ENCODE results near the gene DPYD. TPM values are rescaled to one million over a fixed set of nuclear protein-coding genes. Genes with fewer than 3 reads are reported as not detected.

DPYD gene
- total RNA-seq, 2 donors from 2014 or later, result 40.3 to 50.3 TPM

DNA sequence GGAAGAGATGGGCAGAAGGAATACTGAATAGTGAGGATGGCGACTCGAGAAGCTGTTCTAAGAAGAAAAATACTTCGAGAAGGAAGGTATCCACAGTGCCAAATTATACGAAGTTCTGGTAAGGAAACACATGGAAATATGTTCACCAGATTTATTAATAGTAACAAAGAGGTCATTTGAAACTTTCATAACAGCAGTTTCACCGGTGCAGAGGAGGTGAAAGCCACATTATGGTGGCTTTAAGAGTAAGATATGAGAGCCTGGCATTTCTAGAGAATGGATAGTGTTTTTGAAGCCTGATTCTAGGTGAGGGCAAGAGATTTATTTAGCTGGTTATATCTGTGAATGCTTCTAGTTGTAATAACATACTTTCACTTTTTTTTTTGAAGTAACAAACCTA, 56.2 kb downstream of the DPYD start:
- intact Hi-C loops (cut with DNase I), result no loop called here
- DNase-seq (ENCODE audit: low spot score), result no peak

DNA sequence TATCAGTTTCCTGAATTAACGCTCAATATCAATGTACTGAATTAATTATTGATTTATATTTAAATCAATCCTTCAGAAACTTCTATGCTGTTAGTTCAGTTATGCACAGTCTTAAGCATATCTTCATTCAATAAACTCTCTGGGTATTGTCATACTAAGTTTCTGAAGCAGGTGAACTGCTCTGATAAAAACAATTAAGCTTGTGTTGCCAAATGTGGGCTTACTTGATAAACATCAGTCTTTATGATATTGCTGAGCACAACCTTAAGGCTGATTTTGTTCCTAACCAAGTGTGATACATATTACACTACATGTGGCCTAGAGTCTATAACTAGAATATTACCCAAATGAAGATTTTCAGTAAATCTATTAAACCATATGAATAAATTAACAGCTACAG, 67.6 kb downstream of the DPYD start:
- no peak for DNase-seq (ENCODE audit: low spot score)
- intact Hi-C loops (cut with DNase I), result no loop called here

- intact Hi-C loops (cut with DNase I), result no loop called here
- no peak for DNase-seq (ENCODE audit: low spot score)
Measured at GRCh38 chr1:97849345-97850340, 71.2 kb downstream of the DPYD start.

GRCh38 chr1:97845805-97846204, 75.0 kb downstream of the DPYD start:
- intact Hi-C loops (cut with DNase I), result no loop called here
- peak; percentile 78 for DNase-seq (ENCODE audit: low spot score)

DNA sequence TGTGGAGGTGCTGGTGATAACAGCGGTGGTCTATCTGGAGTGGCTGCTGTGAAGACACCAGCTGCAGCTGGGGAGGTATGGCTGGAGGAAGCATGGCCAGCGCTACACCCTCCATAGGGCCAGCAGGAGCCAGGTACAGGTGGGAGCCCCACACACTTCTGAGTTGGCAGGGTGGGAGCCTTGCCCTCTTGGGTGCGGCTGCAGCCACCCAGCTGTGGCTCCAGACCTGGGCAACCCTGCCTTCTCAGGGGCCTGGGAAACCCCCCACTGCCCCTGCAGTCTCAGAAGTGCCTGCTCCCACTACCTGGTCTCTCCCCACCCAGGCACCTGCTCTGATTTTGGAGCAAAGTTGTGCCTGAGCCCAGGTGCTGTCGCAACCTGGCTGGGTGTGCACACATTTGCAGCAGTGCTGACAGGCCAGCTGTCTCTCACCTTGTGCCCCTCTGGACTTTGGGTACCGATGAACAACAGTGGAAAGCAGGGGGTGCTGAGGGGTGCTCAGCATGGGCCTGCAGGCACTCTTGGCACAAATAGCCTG, 76.2 kb downstream of the DPYD start:
- intact Hi-C loops (cut with DNase I), result no loop called here
- no peak for DNase-seq (ENCODE audit: low spot score)

DNA sequence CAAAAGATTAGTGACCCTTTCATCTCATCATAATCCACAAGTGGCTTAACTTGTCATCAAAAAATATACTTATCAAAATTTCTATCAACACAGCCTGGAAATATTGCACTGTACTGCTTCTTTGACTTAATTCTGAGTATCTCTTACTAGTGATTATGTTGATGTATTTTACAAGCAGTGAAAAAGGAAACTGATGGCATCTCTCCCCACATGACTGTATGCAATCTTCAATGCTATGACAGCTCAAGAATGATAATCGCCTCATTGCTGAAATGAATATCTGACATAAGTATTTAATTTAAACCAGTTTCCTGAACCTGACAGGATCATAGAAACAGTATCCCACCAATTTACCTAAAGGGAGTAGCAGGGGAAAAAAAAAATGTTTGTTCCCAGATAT, 79.5 kb downstream of the DPYD start:
- no peak for DNase-seq (ENCODE audit: low spot score)
- intact Hi-C loops (cut with DNase I), result no loop called here

GRCh38 chr1:97837161-97837560, 83.7 kb downstream of the DPYD start:
- intact Hi-C loops (cut with DNase I), result no loop called here
- no peak for DNase-seq (ENCODE audit: low spot score)

GRCh38 chr1:97834899-97835298, 85.9 kb downstream of the DPYD start:
- intact Hi-C loops (cut with DNase I), result no loop called here

DNA sequence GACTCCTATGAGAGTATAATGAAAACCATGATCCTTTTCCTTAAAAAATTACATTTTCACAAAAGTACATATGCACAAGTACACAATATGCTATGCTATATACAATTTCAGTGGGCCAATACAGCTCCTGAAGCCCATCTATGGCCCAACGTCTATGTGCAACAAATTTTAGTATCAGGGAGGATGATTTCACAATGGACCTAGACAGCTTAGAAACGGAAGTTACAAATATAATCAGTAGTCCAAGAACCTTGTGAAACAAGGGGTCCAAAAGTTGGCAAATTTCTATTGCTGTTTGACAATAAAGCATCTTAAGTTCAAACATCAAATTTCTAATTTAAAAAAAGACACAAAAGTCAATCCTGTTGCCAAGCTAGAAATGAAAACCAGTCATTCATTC, 87.0 kb downstream of the DPYD start:
- intact Hi-C loops (cut with DNase I), result no loop called here
- no peak for DNase-seq (ENCODE audit: low spot score)

More at GRCh38 chr1:97834899-97835298, 85.9 kb downstream of the DPYD start:
- no peak for DNase-seq (ENCODE audit: low spot score)

DNA sequence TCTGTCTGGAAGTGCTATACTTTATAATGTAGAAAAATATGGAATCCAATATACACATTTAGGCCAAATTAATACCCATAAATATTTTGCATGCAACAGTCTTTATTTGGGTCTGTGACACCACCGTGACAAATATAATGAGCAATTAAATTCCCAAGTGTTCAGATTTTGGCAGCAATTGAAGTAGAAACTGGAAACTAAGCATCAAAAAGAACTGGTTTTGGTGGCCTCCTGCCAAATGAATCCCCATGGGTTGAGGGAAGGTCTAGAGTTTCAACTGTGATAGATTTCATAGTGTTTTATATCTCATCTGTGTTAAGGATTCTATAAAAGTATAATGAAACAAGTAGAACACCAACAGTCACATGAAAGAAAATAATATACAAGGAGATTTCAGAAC, 88.4 kb downstream of the DPYD start:
- DNase-seq (ENCODE audit: low spot score), result no peak
- intact Hi-C loops (cut with DNase I), result no loop called here

- intact Hi-C loops (cut with DNase I), result no loop called here
- DNase-seq (ENCODE audit: low spot score), result no peak
Measured at GRCh38 chr1:97827887-97828286, 92.9 kb downstream of the DPYD start.

DNA sequence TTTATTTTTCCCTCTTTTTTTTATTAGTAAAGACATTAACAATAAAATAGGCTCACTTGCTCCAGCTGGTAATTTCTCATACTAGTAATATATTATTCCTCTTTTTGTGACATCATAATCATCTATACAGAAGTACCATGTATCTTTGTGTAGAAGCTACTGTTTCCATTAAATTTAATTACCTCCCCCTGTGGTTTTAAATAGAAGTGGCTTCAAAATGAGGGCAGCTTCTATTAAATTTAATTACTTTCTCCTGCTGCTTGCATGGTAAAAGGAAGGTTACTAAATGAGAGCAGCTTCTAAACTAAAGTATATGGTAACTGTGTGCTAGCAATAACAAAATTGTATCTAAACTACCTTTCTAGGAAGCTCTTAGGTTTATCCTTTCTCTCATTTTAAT, 94.0 kb downstream of the DPYD start:
- intact Hi-C loops (cut with DNase I), result no loop called here
- no peak for DNase-seq (ENCODE audit: low spot score)

DNA sequence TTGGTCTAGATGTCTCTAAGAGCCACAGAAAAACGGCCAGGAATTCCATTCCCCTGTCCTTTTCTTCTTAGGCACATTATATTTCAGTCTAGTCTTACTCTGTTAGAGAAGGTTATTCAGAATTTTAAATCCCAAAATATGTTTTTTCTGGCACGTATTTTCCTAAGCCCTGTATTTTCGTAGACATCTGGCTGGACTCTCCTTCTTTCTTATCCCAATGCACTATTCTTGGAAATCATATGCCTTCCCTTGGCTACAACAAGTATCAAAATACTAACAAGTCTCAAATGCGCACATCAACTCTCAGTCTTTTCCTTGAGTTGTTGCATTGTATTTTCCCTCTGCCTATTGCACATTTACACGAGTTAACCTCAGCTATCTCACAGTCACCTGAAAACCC, 96.2 kb downstream of the DPYD start:
- no peak for DNase-seq (ENCODE audit: low spot score)
- intact Hi-C loops (cut with DNase I), result no loop called here

DNA sequence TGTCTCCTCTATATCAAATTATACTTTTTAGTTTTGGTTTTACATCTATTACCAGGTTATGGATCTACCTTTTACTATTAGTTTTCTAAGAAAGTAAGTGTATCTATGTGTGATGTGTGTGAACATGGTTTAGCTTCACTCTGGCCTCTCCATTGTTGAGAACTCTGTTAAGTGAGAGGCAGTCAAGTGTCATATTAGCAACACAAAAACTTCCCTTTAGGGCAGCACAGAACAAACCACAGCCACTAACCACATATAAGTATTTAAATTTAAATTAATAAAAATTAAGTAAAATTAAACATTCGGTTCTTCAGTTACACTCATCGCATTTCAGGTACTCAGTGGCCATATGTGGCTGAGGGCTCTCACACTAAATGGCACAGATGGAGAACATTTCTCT, 96.6 kb downstream of the DPYD start:
- DNase-seq (ENCODE audit: low spot score), result no peak
- intact Hi-C loops (cut with DNase I), result no loop called here

DNA sequence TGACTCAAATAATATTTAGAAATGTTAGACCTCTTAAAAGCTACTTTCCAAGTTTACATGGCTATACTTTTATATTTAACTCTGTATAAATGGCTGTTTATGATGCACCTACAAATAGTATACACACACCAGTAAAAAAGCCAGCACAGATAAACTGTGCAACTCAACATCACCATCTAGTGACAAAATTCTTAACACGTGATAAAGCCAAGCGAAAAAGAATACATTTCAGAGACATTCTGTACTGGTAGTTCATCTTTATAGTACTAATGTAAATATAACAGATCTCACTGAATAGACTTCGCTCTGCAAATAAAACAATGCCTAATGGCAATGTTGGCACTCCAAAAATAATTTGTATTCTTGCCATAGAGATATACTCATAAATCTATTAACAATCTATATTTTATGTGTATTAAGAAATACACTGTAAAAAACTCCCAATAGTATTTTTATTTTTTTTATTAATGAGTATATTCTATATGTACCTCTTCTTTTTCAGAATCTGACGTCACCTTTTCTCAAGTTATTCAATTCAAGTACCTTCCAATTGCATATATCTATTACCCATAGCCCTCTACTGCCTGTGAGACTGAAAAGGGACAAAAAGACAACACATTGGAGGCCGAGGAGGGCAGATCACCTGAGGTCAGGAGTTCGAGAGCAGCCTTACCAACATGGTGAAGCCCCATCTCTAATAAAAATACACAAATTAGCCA, 100.2 kb downstream of the DPYD start:
- no peak for DNase-seq (ENCODE audit: low spot score)
- intact Hi-C loops (cut with DNase I), result no loop called here

DNA sequence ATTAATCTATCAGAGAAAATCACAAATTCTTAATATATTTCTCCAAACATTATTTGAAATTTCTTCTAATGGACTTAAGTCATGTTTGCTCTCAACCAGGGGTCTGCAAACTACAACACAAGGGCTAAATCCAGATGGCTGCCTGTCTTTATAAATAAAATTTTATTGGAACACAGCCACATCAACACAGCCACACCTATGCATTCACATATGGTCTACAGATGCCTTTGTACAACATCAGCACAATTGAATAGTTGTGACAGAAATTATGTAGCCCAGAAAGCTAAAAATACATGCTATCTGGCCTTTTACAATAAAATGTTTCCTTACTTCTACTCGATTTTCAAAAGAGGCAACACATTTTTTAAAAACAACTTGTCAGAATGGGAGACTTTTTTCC, 103.9 kb downstream of the DPYD start:
- intact Hi-C loops (cut with DNase I), result no loop called here
- no peak for DNase-seq (ENCODE audit: low spot score)

GRCh38 chr1:97814804-97815203, 106.0 kb downstream of the DPYD start:
- DNase-seq (ENCODE audit: low spot score), result no peak
- intact Hi-C loops (cut with DNase I), result no loop called here

GRCh38 chr1:97814121-97814520, 106.7 kb downstream of the DPYD start:
- no peak for DNase-seq (ENCODE audit: low spot score)
- intact Hi-C loops (cut with DNase I), result no loop called here

GRCh38 chr1:97812076-97812475, 108.8 kb downstream of the DPYD start:
- intact Hi-C loops (cut with DNase I), result no loop called here
- no peak for DNase-seq (ENCODE audit: low spot score)

GRCh38 chr1:97806996-97807520, 113.8 kb downstream of the DPYD start:
- intact Hi-C loops (cut with DNase I), result no loop called here
- no peak for DNase-seq (ENCODE audit: low spot score)

Data from posterior vena cava (tissue), 2 donors.